Stimulated activated CD8-positive, alpha-beta memory T cell treated with anti-CD3 and anti-CD28 coated beads, Interleukin-15, amount 100 ng/mL, for 1 hour (primary cell): ENCODE results near the gene DIP2A.

Experiments used
- DNase-seq: peaks from one replicate; pipeline ENCODE4 v3.0.0-alpha.2; 2020; ENCODE audit warnings: low read depth

Gene DIP2A, protein sequence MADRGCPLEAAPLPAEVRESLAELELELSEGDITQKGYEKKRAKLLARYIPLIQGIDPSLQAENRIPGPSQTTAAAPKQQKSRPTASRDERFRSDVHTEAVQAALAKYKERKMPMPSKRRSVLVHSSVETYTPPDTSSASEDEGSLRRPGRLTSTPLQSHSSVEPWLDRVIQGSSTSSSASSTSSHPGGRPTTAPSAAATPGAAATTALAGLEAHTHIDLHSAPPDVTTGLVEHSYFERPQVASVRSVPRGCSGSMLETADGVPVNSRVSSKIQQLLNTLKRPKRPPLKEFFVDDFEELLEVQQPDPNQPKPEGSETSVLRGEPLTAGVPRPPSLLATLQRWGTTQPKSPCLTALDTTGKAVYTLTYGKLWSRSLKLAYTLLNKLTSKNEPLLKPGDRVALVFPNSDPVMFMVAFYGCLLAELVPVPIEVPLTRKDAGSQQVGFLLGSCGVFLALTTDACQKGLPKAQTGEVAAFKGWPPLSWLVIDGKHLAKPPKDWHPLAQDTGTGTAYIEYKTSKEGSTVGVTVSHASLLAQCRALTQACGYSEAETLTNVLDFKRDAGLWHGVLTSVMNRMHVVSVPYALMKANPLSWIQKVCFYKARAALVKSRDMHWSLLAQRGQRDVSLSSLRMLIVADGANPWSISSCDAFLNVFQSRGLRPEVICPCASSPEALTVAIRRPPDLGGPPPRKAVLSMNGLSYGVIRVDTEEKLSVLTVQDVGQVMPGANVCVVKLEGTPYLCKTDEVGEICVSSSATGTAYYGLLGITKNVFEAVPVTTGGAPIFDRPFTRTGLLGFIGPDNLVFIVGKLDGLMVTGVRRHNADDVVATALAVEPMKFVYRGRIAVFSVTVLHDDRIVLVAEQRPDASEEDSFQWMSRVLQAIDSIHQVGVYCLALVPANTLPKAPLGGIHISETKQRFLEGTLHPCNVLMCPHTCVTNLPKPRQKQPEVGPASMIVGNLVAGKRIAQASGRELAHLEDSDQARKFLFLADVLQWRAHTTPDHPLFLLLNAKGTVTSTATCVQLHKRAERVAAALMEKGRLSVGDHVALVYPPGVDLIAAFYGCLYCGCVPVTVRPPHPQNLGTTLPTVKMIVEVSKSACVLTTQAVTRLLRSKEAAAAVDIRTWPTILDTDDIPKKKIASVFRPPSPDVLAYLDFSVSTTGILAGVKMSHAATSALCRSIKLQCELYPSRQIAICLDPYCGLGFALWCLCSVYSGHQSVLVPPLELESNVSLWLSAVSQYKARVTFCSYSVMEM (N-terminal part only)

DNA sequence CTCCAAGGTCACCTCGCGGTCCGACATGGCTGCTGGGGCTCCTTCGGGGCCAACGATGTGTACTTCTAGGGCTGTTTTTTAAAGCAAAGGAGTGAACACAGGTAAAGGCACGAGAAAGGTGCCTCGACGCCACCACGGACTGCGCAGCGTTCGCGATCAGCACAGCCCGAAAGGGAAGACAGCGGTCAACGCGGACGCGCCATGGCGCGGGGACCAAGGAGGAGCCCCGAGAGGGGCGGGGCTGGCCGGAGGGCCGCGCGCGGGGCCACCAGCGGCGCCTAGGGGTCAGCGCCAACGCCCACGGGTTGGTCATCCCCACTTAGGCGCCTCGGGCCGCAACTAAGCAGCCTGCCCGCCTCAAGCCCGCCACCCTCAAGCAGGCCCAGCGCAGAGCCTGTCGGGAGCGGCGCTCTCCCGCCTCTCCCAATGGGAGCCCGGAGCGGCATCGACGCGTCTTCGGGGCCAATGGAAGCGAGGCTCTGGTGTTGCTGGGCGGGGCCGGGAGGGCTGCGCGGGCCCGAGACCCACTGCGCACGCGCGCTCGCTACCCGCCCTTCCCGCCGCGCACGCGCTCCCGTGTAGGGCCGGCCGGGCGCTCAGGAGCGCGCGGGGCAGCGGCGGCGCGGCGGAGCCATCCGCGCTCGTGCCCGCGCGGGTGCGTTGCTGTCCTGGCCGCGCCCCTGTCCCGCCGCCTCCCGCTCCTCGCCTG, at the start of gene DIP2A:
TSS of gene DIP2A (plus strand) at position 577 of the 709 bp plus-strand sequence. CDS start 241 bp downstream, outside the sequence.
- peak; percentile 82 for DNase-seq

DNA sequence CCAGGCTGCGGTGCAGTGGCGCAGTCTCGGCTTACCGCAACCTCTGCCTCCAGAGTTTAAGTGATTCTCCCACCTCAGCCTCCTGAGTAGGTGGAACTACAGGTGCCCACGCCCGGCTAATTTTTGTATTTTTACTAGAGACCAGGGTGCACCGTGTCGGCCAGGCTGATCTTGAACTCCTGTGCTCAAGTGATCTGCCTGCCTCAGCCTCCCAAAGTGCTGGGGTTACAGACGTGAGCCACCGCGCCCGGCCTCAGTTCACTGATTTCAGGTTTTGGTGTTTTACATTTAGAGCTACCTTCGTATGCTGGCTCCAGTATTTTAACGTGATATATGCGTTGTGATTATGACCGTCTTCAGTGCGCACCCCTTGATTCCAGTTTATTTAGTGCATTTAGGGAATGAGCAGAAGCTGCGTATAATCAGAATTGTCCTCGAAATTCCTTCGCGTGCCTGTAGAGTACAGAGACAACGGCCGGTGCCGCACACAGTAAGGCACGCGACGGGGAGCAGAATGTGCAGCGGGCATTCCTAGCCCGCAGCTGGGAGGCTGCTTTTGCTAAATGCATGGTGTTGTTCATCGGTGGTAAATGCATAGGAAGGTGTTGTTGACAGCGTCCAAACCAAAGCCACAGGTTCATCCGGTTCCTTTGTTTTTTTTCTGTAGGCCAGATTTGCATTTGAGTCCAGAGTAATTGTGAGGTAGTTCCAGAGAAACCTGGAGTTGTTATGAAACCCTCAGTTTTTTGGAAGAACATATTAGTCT, 48.9 kb upstream of the DIP2A start:
- DNase-seq, result no peak

DNA sequence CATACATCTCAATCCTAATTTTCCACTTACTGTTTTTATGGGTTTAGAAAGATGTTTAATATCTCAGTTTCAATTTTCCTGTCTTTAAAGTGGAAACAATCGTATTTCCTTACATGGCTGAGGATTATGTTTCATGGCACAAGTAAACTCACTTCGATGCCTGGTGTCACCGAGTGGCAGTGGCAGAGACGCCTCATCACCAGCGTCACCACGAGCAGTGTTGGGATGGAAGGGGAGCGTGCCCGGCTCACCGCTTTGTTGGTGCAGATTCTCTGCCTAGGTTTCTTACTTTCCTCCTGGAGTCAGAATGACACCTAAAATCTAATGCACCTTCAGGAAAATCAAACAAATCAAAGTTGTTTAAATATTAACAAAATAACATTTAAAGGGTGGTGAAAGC, 48.2 kb upstream of the DIP2A start:
- DNase-seq, result no peak

DNA sequence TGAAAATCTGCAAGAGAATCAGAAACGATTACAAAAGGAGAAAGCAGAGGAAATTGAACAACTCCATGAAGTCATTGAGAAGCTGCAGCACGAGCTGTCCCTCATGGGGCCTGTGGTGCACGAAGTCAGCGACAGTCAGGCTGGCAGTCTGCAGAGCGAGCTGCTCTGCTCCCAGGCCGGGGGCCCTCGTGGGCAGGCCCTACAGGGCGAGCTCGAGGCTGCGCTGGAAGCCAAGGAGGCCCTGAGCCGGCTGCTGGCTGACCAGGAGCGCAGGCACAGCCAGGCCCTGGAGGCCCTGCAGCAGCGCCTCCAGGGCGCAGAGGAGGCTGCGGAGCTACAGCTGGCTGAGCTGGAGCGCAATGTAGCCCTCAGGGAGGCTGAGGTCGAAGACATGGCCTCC, 47.5 kb upstream of the DIP2A start:
- DNase-seq, result no peak

DNA sequence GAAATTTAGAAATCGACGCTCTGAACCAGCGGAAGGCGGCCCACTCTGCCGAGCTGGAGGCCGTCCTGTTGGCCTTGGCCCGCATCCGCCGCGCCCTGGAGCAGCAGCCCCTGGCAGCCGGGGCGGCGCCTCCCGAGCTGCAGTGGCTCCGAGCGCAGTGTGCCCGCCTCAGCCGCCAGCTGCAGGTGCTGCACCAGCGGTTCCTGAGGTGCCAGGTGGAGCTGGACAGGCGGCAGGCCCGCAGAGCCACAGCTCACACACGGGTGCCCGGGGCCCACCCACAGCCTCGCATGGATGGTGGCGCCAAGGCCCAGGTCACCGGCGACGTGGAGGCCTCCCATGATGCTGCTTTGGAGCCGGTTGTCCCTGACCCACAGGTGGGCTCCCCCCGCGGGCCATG, 47.0 kb upstream of the DIP2A start:
- DNase-seq, result no peak

DNA sequence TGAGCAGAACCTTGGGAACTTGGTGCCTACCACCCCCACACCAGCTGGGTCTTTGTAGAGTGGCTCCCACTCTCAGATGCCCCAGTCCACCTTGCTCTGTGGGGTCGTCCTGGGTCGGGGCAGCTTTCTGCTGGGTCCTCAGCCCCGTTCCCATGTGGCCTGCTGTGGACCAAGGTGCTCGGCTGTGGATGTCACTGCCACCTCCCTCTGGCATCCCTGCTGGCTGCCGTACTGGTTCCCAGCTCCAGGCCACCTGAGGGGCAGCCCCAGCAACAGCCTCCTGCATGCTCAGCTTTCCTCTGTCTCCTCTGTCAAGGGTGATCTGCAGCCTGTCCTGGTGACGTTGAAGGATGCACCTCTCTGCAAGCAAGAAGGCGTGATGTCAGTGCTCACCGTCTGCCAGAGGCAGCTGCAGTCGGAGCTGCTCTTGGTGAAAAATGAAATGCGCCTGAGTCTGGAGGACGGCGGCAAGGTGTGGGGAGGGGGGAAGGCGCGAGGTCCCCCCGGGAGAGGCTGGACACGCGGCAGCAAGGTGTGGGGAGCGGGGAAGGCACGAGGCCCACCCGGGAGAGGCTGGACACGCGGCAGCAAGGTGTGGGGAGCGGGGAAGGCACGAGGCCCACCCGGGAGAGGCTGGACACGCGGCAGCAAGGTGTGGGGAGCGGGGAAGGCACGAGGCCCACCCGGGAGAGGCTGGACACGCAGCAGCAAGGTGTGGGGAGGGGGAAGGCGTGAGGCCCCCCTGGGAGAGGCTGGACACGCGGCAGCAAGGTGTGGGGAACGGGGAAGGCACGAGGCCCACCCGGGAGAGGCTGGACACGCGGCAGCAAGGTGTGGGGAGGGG, 45.9 kb upstream of the DIP2A start:
- no peak for DNase-seq

DNA sequence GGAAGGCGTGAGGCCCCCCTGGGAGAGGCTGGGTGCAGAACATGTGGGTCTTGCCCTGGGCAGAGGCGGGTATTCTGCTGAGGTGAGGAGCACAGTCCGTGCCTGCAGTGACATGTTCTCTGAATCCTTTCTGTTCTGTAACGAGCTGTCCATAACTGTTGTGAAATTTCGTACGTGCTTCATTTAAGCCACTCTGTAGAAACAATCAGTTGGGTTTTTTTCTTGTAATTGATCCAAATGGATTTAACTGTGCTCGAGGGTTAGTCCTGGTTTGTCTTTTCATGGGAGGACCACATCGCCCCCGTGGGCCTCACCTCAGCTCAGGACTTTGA, 45.4 kb upstream of the DIP2A start:
- no peak for DNase-seq

DNA sequence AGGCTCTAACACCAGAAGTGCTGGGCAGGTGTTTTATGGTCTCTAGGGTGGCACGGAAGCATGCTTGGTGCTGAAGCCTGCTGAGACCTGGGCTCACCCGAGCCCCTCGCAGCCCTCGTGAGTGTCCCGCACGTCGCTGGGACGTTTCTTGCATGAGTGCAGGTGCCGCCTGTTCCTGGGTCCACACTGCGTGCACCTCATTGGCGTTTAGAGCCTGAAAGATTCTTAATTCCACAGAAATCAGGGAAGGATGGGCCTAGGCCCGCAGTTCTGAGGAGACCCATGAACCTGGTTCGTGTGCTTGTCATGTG, 43.8 kb upstream of the DIP2A start:
- DNase-seq, result no peak

DNA sequence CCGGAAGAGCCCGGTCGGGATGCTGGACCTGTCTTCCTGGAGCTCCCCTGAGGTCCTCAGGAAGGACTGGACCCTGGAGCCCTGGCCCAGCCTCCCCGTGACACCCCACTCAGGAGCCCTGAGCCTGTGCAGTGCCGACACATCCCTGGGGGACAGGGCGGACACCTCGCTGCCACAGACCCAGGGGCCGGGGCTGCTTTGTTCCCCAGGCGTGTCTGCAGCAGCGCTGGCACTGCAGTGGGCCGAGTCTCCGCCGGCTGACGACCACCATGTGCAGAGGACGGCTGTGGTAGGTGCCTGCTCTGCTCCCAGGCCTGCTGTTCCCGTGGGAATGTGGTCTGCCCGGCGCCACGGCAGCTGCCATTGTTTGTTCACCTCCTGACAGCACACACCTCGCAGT, 42.1 kb upstream of the DIP2A start:
- DNase-seq, result no peak

DNA sequence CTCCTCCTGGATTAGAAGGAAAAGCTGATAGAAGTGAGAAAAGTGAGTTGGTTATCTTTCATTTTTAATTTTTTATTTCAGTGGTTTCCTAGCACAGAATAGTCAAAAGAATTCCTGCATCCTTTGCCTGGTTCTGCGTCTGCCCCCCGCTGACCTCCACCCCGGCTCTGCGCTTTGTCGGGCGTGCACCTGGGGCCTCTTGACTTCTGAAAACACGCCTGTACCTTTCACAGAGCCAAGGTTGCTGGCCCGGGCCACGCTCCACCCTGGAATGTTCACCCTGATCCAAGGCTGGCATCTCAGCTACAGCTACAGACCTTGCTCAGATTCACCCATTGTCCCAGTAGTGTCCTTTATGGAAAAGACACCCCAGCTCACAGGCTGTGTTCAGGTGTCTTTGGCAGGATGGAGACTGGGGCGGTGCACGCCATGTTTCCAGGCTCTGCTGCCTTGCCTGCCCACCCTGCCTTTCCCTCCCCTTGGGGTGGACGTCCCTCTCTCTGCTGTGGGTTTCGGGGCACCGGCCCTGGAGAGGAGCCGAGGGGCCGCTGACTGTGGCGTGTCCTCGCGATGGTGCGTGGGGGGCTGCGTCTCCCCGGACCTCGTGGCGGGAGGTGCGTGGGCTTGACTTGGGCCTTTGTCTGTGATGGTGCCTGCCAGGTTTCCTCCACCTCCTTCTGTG, 40.3 kb upstream of the DIP2A start:
- no peak for DNase-seq

DNA sequence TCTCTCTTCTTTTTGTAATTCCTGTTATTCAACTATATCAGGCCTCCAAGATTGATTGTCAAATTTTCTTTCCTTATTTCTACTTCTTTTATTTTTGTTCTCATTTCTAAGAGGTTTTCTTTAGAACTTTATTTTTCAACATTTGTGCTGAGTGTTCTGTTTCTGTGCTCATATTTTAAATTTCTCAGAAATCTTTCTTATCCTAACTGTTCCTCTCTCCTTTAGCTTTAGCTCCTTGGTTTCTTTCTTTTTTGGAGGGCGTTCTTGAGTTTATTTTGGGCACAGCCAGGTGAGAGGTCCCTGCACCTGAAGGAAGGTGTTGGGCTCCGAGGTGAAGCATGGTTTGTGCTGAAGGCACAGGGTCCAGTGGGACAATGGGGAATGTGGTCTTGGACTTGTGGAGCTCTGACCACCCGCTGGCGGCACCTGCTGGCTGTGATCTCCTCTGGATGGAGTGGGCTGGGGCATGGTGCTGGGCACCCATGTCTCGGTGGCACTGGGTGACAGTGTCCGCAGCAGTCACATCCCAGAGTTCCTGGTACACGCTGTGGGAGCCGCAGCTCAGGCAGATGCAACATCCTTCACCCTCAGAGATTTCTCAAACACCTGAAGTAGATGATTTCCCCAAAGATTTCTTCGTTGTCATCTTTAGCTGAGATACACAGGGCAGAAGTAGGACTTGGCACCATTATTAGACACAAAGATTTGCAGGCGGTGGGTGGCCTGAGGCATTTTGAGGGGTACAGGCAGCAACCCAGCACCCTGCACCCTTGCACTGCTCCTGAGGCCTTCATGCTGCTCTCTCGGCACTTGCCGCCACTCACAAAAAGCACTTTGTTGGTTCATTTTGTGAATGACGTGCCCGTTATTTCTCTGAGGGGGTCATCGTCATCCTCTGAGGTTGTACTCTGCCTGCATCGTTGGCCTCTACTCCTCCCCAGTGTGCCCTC, 38.2 kb upstream of the DIP2A start:
- DNase-seq, result no peak

DNA sequence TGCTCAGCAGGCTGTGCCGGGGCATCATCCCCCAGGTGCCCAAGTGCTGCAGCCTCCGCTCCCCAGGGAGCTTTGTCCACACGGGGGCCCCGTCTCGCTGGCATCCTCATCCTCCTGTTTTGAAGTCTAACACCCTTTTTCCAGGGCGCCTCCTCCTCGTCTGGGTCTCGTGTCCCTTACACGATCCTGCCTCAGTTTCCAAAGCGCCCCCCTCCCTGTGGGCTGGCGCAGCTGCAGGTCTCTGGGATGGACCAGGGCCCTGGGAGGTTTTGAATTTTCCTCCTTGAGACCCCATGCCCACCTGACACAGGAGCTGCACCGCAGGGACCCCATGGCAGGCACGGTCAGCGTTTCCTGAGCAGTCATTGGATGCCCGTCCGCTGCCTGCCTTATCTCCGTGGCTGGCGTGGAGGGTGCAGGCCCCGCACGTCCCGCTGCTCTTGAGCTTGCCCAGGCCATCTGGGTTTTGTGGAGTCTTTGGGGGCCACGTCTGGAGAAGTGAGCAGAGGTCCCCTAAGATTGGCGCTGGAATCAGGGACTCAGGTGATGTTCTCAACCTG, 37.4 kb upstream of the DIP2A start:
- no peak for DNase-seq

DNA sequence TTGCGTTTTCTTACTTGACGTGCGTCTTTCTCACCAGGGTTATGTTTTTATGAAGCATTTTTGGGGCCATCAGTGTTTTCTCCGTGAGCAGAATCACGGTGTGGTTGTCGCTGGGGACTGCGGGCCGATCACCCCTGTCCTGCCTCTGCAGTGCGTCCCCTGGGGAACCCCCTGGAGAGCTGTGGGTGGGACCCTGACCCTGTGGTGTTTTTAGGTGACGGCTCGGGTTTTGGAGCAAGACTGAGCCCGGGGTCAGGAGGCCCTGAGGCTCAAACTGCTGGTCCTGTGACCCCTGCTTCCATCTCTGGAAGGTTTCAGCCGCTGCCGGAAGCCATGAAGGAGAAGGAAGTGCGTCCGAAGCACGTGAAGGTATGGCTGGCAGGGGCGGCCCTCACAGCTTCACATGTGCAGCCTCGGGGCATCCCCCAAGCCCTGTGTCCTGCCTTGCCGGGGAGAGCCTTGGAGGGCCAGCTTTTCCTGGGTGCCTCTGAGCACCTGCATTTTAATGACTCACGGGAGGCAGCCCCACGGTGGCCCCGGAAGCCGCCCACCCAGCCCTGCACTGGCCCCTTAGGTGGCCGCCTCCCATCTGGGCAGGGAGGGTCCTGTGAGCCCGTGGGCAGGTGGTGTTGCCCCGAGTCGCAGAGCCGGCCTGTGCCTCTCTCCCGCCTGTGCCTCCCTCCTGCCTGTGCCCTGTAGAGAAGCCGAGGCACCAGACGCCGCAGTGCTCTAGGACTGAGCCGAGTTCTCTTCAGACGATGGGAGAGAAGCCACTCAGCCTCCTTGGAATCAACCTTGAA, 36.7 kb upstream of the DIP2A start:
- no peak for DNase-seq

DNA sequence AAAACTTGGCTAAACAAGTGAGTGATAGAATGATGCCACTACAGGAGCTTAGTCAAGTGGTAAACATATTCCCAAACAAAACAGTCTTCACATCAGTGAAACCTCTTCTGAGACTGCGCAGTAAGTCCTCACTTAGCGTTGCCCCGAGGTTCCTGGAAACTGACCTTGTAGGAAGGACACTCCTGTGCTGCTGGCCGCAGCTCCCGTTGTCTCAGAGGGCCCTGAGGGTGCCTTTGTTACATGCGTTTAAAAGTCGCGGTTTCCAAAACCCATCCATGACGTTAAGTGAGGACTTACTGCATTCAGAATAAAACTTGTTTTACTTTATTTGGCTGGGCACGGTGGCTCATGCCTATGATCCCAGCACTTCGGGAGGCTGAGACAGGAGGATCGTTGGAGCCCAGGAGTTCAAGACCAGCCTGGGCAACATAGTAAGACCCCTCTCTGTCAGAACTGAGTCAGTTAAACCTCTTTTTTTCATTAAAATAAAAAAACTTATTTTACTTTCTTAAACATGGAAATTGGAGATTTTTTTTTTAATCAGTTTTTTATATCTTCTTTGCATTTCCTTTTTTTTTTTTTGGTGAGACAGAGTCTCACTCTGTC, 36.0 kb upstream of the DIP2A start:
- no peak for DNase-seq

DNA sequence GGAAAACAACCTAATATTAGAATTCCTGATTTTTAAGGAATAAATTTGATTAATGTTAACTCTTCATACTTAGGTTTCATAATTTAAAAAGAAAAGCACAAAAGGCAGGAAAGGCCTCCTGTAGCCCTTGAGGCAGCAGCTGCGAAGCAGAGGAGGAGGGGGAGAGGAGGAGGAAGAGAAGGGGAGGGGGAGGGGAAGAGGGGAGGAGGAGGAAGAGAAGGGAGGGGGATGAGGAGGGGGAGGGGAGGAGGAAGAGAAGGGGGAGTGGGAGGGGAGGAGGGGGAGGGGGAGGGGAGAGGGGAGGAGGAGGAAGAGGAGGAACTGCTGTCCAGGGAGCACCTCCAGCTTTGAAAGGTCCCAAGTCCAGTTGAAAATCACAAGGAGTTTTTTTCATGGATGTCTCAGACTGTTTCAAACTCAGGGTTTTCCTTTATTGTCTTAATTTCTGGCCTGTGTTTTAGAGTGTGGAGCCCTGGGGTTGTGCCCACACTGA, 35.1 kb upstream of the DIP2A start:
- DNase-seq, result no peak

DNA sequence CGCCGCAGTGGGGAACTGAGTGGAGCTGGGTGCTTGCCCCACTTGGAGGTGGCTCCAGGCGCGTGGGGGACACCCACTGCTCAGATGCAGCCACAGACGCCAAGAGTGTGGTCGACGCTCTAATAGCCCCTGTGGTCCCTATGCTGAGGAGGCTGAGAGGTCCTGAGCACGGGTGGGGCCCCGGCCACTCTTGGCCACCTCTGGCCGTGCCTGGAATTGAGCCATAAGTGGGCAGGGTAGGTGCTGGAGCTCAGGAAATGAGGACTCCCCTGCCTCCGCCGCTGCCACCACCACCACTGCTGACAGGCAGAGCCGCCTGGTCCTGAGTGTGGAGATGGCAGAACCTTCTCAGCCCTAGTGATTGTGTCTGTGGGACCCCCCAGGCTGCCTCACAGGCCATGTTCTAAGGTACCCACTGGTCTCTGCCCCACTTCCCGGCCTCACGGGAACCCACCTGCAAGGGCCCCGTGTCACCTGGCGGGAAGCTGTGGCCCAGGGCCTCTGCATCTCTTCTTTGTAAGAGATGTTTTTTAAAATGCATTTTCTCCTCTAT, 34.6 kb upstream of the DIP2A start:
- DNase-seq, result no peak

DNA sequence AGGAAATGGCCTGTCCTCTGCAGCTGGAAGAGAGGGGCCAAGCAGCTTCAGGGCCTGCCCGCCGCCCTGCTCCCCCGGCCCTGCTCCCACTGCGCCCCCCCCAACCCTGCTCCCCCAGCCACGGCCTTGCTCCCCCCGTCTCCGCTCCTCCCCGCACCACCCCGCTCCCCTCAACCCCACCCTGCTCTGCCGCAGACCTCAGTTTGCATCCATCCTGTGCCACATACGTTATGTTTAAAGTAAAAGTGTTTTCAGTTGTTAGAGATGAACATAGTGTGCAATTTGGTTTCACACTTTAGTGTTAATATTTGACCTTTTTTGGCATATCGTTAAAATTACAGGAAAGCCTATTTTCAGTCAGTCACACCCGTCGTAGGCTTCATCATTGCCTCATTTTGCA, 34.1 kb upstream of the DIP2A start:
- DNase-seq, result no peak
